Measurements from ENCODE around the gene CNTN5. TPM values are rescaled to one million over a fixed set of nuclear protein-coding genes. Genes with fewer than 3 reads are reported as not detected.

CNTN5 gene
- polyA plus RNA-seq, 1 donor (not counting 4 experiments of a cell fraction or from before 2014, with no cell fraction given): not detected

DNA sequence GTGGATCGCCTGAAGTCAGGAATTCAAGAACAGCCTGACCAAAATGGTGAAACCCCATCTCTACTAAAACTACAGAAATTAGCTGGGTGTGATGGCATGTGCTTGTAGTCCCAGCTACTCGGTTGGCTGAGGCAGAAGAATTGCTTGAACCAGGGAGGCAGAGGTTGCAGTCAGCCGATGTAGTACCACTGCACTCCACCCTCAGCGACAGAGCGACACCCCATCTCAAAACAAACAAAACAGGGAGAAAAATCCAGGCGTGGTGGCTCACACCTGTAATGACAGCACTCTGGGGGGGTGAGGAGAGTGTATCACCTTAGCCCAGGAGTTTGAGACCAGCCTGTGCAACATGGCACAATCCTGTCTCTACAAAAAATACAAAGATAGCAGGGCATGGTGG lies 864.0 kb downstream of the CNTN5 start:
- Histone ChIP-seq H4K20me1 (ENCODE audit: control insufficient read depth, extremely low read depth, insufficient read depth, low read length) (no peaks in the 10 kb centered on the region), H3K9me3 (ENCODE audit: control insufficient read depth, low read depth, low read length) (no peaks in the 10 kb centered on the region), H3K4me2 (ENCODE audit: control insufficient read depth, extremely low read depth, insufficient read depth, low read depth, low read length) (no peak overlapping the region), H3K4me1 (ENCODE audit: control insufficient read depth, extremely low read depth, insufficient read depth, low read length) (no peaks in the 10 kb centered on the region), H3K9me1 (ENCODE audit: control insufficient read depth, extremely low read depth, insufficient read depth, low read length) (no peaks in the 10 kb centered on the region), H2AFZ (ENCODE audit: control insufficient read depth, low read length) (no peak overlapping the region), H3K9ac (ENCODE audit: control insufficient read depth, extremely low read depth, insufficient read depth, low read length) (no peak overlapping the region), H3K27me3 (ENCODE audit: control insufficient read depth, extremely low read depth, insufficient read depth, low read length) (no peaks in the 10 kb centered on the region), H3K27ac (ENCODE audit: control insufficient read depth, insufficient read depth, low read length) (no peak overlapping the region), H3K36me3 (ENCODE audit: control insufficient read depth in 2 of 2, extremely low read depth in 1 of 2, insufficient read depth in 2 of 2, low read length in 2 of 2) (no peaks in the 10 kb centered on the region), H3K79me2 (ENCODE audit: control insufficient read depth, insufficient read depth, low read length) (no peaks in the 10 kb centered on the region), H3K4me3 (ENCODE audit: control insufficient read depth in 2 of 3, extremely low read depth in 1 of 3, insufficient read depth in 2 of 3, low read depth in 1 of 3, low read length in 3 of 3) (no peak overlapping the region)
- dilution Hi-C loops (cut with MboI; ENCODE audit: extremely low pct_ligation_motif_present, low sequenced_read_pairs): no loop called here
- DNase-seq (ENCODE audit: low read depth, low spot score) (no peak), FAIRE-seq (no peak)
- no peak for TF ChIP-seq EZH2 (IDR thresholded peaks at IDR 0.05; ENCODE audit: low read length)
- no peak for TF ChIP-seq CTCF (optimal IDR thresholded peaks at IDR 0.05 in 1 of 3, IDR thresholded peaks at IDR 0.05 in 1 of 3, conservative IDR thresholded peaks at IDR 0.05 in 1 of 3; ENCODE audit: extremely low read depth in 1 of 3, insufficient read depth in 2 of 3, low read length in 3 of 3)

DNA sequence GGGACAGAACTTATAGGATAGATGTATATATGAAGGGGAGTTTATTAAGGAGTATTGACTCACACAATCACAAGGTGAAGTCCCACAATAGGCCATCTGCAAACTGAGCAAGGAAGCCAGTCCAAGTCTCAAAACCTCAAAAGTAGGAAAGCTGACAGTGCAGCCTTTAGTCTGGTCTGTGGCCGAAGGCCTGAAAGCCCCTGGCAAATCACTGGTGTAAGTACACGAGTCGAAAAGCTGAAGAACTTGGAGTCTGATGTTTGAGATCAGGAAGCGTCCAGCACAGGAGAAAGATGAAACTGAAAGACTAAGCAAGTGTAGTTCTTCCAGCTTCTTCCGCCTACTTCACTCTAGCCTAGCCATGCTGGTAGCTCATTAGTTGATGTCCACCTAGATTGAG lies 866.7 kb downstream of the CNTN5 start:
- Histone ChIP-seq H3K9ac (ENCODE audit: control insufficient read depth, extremely low read depth, insufficient read depth, low read length) (no peak overlapping the region), H4K20me1 (ENCODE audit: control insufficient read depth, extremely low read depth, insufficient read depth, low read length) (no peaks in the 10 kb centered on the region), H3K9me1 (ENCODE audit: control insufficient read depth, extremely low read depth, insufficient read depth, low read length) (no peaks in the 10 kb centered on the region), H3K36me3 (ENCODE audit: control insufficient read depth in 2 of 2, extremely low read depth in 1 of 2, insufficient read depth in 2 of 2, low read length in 2 of 2) (no peaks in the 10 kb centered on the region), H3K4me1 (ENCODE audit: control insufficient read depth, extremely low read depth, insufficient read depth, low read length) (no peaks in the 10 kb centered on the region), H3K4me2 (ENCODE audit: control insufficient read depth, extremely low read depth, insufficient read depth, low read depth, low read length) (no peak overlapping the region), H3K79me2 (ENCODE audit: control insufficient read depth, insufficient read depth, low read length) (no peaks in the 10 kb centered on the region), H3K9me3 (ENCODE audit: control insufficient read depth, low read depth, low read length) (no peaks in the 10 kb centered on the region), H3K4me3 (ENCODE audit: control insufficient read depth in 2 of 3, extremely low read depth in 1 of 3, insufficient read depth in 2 of 3, low read depth in 1 of 3, low read length in 3 of 3) (no peak overlapping the region), H2AFZ (ENCODE audit: control insufficient read depth, low read length) (no peak overlapping the region), H3K27me3 (ENCODE audit: control insufficient read depth, extremely low read depth, insufficient read depth, low read length) (no peaks in the 10 kb centered on the region), H3K27ac (ENCODE audit: control insufficient read depth, insufficient read depth, low read length) (no peak overlapping the region)
- TF ChIP-seq EZH2 (IDR thresholded peaks at IDR 0.05; ENCODE audit: low read length): no peak
- no peak for TF ChIP-seq CTCF (optimal IDR thresholded peaks at IDR 0.05 in 1 of 3, IDR thresholded peaks at IDR 0.05 in 1 of 3, conservative IDR thresholded peaks at IDR 0.05 in 1 of 3; ENCODE audit: extremely low read depth in 1 of 3, insufficient read depth in 2 of 3, low read length in 3 of 3)
- no peak for DNase-seq (ENCODE audit: low read depth, low spot score)
- dilution Hi-C loops (cut with MboI; ENCODE audit: extremely low pct_ligation_motif_present, low sequenced_read_pairs): no loop called here
- no peak for FAIRE-seq
